Loucy (cell line): Measurements from ENCODE around the gene PIGP.

ENCODE experiments used
- H2AFZ ChIP-seq: fragments of 200-600 bp; sonication (generic); 2 replicates; pipeline ENCODE4 v1.6.0; 2016; ENCODE audit warnings: antibody characterized with exemption, mild to moderate bottlenecking, low read length, moderate library complexity
- H3F3A ChIP-seq: fragments of 200-600 bp; 2 replicates; pipeline ENCODE4 v1.6.0; 2016; ENCODE audit warnings: antibody characterized with exemption, low read depth, mild to moderate bottlenecking
- H3K27me3 ChIP-seq: fragments of 200-600 bp; sonication (generic); 2 replicates; pipeline ENCODE4 v1.6.1; 2014; ENCODE audit warnings: low read length, mild to moderate bottlenecking; ENCODE audit not compliant: insufficient read depth, poor library complexity, severe bottlenecking
- H3K36me3 ChIP-seq: fragments of 200-600 bp; sonication (generic); 2 replicates; pipeline ENCODE4 v1.6.1; 2016; ENCODE audit warnings: low read length; ENCODE audit not compliant: insufficient read depth
- H3K4me1 ChIP-seq: fragments of 200-600 bp; sonication (generic); 2 replicates; pipeline ENCODE4 v1.5.1; 2014; ENCODE audit warnings: low read length, mild to moderate bottlenecking; ENCODE audit not compliant: insufficient read depth, poor library complexity, severe bottlenecking
- H3K4me2 ChIP-seq: fragments of 200-600 bp; sonication (generic); 2 replicates; pipeline ENCODE4 v1.6.0; 2014; ENCODE audit warnings: antibody characterized with exemption, low read length, low read depth, mild to moderate bottlenecking; ENCODE audit not compliant: poor library complexity, severe bottlenecking
- H3K4me3 ChIP-seq: fragments of 200-600 bp; sonication (generic); 2 replicates; pipeline ENCODE4 v1.5.1; 2014; ENCODE audit warnings: low read length, mild to moderate bottlenecking, mixed read lengths; ENCODE audit not compliant: poor library complexity, severe bottlenecking
- H3K79me2 ChIP-seq: fragments of 200-600 bp; sonication (generic); 2 replicates; pipeline ENCODE4 v1.6.1; 2014; ENCODE audit warnings: low read length; ENCODE audit not compliant: insufficient read depth
- H3K9ac ChIP-seq: fragments of 200-600 bp; sonication (generic); 2 replicates; pipeline ENCODE4 v1.6.0; 2014; ENCODE audit warnings: mild to moderate bottlenecking, low read depth, low read length, moderate library complexity; ENCODE audit not compliant: poor library complexity, severe bottlenecking
- H3K9me2 ChIP-seq: fragments of 200-600 bp; sonication (generic); replicated peaks from 2 replicates; pipeline ENCODE4 v1.6.1; 2016; ENCODE audit warnings: low read depth, low read length, mixed read lengths
- H3K9me3 ChIP-seq: fragments of 200-600 bp; sonication (generic); 2 replicates; pipeline ENCODE4 v1.6.1; 2014; ENCODE audit warnings: mild to moderate bottlenecking, antibody characterized with exemption, low read length, low read depth; ENCODE audit not compliant: insufficient read depth
- H4K20me1 ChIP-seq: fragments of 200-600 bp; sonication (generic); 2 replicates; pipeline ENCODE4 v1.6.0; 2014; ENCODE audit warnings: antibody characterized with exemption, low read length, mild to moderate bottlenecking; ENCODE audit not compliant: insufficient read depth, poor library complexity, severe bottlenecking
- CTCF ChIP-seq: fragments of 200-600 bp; sonication (generic); conservative IDR thresholded peaks from 2 replicates; pipeline ENCODE4 v1.5.1; 2014; ENCODE audit warnings: mild to moderate bottlenecking, antibody characterized with exemption, low read length
- EZH2phosphoT487 ChIP-seq: fragments of 200-600 bp; IDR thresholded peaks from 2 replicates; pipeline ENCODE4 v1.6.1; 2018; ENCODE audit warnings: antibody characterized with exemption, mild to moderate bottlenecking, moderate library complexity, borderline replicate concordance

PIGP gene

GRCh38 chr21:37087188-37087587, 14.3 kb upstream of the PIGP start:
- Histone ChIP-seq H2AFZ (no peak overlapping the region), H3K9me2 (no peaks in the 10 kb centered on the region), H3K36me3 (peaks cover 34% of the 10 kb centered on the region; the same call in 1 of the 2 replicates), H3K4me2 (no peak overlapping the region), H3K4me1 (peaks cover 12% of the 10 kb centered on the region), H4K20me1 (peaks cover 57% of the 10 kb centered on the region), H3K4me3 (no peak overlapping the region), H3K9me3 (no peaks in the 10 kb centered on the region), H3K27me3 (no peaks in the 10 kb centered on the region), H3K9ac (no peak overlapping the region), H3F3A (no peaks in the 10 kb centered on the region; the same call in 1 of the 2 replicates), H3K79me2 (peaks cover 86% of the 10 kb centered on the region)
- TF ChIP-seq CTCF (peak; percentile 74), EZH2phosphoT487 (no peak)

- peaks cover 64% of the 10 kb centered on the region for H4K20me1 ChIP-seq
- H3K4me1 ChIP-seq: peaks cover 12% of the 10 kb centered on the region
- no peaks in the 10 kb centered on the region; the same call in 1 of the 2 replicates for H3F3A ChIP-seq
- H3K36me3 ChIP-seq: peaks cover 24% of the 10 kb centered on the region; the same call in 1 of the 2 replicates
- H3K9me2 ChIP-seq: no peaks in the 10 kb centered on the region
- TF ChIP-seq EZH2phosphoT487: no peak
- TF ChIP-seq CTCF: no peak
- no peak overlapping the region for H3K4me3 ChIP-seq
- H2AFZ ChIP-seq: no peak overlapping the region
- H3K27me3 ChIP-seq: no peaks in the 10 kb centered on the region
- no peak overlapping the region for H3K9ac ChIP-seq
- H3K4me2 ChIP-seq: no peak overlapping the region
- no peaks in the 10 kb centered on the region for H3K9me3 ChIP-seq
- H3K79me2 ChIP-seq: peaks cover 95% of the 10 kb centered on the region
These were observed 12.9 kb upstream of the PIGP start for GRCh38 chr21:37085726-37086125.

GRCh38 chr21:37082856-37083528, 10.1 kb upstream of the PIGP start:
- Histone ChIP-seq H3K27me3 (no peaks in the 10 kb centered on the region), H3K4me2 (peak overlapping the region; percentile 12), H3K36me3 (peaks cover 7% of the 10 kb centered on the region; the same call in 1 of the 2 replicates), H3K9ac (no peak overlapping the region), H3F3A (peaks cover 5% of the 10 kb centered on the region; the same call in 1 of the 2 replicates), H3K4me1 (peaks cover 29% of the 10 kb centered on the region), H3K9me3 (no peaks in the 10 kb centered on the region), H3K4me3 (no peak overlapping the region), H4K20me1 (peaks cover 67% of the 10 kb centered on the region), H3K79me2 (peaks cover 99% of the 10 kb centered on the region), H2AFZ (no peak overlapping the region), H3K9me2 (no peaks in the 10 kb centered on the region)
- TF ChIP-seq EZH2phosphoT487: no peak
- no peak for TF ChIP-seq CTCF
